Measurements from ENCODE around the gene KCNS1.

DNA sequence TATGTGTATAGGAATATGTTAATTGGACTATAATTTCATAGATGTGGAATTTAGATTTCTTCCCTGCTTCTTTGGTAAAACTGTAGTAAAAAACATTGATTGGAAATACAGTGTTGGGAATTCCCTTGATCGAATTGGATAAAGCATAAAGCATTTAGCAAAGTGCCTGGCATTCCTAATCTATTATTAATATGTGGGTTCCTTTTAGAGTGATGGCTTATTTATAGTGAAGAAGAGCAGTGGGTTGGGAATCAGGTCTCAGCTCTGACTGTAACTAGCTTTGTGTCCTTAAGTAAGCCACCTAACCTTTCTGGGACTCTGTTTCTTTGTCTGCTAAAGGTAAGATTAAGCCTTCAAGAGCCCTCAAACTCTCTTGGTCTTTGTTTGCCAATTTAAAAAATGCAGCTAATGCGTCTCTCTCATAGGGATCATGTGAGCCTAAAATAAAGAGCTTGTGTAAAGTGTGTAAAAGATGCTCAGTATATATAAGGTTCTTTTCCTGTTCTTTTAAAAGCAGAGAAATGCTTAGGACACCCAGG, 53.3 kb downstream of the KCNS1 start:
- TF ChIP-seq POLR2AphosphoS5 (IDR thresholded peaks at IDR 0.05; ENCODE audit: low read depth) (no peak), JUNB (IDR thresholded peaks at IDR 0.05; ENCODE audit: unreplicated experiment) (no peak), EZH2phosphoT487 (IDR thresholded peaks at IDR 0.05; ENCODE audit: unreplicated experiment) (no peak), EZH2 (IDR thresholded peaks at IDR 0.05; ENCODE audit: low read depth, unreplicated experiment) (no peak), CREB1 (CRISPR knock-in tag; IDR thresholded peaks at IDR 0.05; ENCODE audit: low read depth) (no peak), ZNF331 (CRISPR knock-in tag; IDR thresholded peaks at IDR 0.05; ENCODE audit: low read depth) (no peak), NANOG (IDR thresholded peaks at IDR 0.05; ENCODE audit: borderline replicate concordance) (no peak), STAT1 (IDR thresholded peaks at IDR 0.05; ENCODE audit: unreplicated experiment) (no peak), ZNF114 (CRISPR knock-in tag; IDR thresholded peaks at IDR 0.05) (no peak)
- TF ChIP-seq, protein P1, sequence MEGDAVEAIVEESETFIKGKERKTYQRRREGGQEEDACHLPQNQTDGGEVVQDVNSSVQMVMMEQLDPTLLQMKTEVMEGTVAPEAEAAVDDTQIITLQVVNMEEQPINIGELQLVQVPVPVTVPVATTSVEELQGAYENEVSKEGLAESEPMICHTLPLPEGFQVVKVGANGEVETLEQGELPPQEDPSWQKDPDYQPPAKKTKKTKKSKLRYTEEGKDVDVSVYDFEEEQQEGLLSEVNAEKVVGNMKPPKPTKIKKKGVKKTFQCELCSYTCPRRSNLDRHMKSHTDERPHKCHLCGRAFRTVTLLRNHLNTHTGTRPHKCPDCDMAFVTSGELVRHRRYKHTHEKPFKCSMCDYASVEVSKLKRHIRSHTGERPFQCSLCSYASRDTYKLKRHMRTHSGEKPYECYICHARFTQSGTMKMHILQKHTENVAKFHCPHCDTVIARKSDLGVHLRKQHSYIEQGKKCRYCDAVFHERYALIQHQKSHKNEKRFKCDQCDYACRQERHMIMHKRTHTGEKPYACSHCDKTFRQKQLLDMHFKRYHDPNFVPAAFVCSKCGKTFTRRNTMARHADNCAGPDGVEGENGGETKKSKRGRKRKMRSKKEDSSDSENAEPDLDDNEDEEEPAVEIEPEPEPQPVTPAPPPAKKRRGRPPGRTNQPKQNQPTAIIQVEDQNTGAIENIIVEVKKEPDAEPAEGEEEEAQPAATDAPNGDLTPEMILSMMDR (conservative IDR thresholded peaks at IDR 0.05; ENCODE audit: low read depth in 2 of 2): no peak
- TF ChIP-seq, protein P2, sequence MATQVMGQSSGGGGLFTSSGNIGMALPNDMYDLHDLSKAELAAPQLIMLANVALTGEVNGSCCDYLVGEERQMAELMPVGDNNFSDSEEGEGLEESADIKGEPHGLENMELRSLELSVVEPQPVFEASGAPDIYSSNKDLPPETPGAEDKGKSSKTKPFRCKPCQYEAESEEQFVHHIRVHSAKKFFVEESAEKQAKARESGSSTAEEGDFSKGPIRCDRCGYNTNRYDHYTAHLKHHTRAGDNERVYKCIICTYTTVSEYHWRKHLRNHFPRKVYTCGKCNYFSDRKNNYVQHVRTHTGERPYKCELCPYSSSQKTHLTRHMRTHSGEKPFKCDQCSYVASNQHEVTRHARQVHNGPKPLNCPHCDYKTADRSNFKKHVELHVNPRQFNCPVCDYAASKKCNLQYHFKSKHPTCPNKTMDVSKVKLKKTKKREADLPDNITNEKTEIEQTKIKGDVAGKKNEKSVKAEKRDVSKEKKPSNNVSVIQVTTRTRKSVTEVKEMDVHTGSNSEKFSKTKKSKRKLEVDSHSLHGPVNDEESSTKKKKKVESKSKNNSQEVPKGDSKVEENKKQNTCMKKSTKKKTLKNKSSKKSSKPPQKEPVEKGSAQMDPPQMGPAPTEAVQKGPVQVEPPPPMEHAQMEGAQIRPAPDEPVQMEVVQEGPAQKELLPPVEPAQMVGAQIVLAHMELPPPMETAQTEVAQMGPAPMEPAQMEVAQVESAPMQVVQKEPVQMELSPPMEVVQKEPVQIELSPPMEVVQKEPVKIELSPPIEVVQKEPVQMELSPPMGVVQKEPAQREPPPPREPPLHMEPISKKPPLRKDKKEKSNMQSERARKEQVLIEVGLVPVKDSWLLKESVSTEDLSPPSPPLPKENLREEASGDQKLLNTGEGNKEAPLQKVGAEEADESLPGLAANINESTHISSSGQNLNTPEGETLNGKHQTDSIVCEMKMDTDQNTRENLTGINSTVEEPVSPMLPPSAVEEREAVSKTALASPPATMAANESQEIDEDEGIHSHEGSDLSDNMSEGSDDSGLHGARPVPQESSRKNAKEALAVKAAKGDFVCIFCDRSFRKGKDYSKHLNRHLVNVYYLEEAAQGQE (IDR thresholded peaks at IDR 0.05; ENCODE audit: unreplicated experiment): no peak
- TF ChIP-seq, protein P3, sequence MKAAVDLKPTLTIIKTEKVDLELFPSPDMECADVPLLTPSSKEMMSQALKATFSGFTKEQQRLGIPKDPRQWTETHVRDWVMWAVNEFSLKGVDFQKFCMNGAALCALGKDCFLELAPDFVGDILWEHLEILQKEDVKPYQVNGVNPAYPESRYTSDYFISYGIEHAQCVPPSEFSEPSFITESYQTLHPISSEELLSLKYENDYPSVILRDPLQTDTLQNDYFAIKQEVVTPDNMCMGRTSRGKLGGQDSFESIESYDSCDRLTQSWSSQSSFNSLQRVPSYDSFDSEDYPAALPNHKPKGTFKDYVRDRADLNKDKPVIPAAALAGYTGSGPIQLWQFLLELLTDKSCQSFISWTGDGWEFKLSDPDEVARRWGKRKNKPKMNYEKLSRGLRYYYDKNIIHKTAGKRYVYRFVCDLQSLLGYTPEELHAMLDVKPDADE (IDR thresholded peaks at IDR 0.05): no peak
- TF ChIP-seq, protein P4, sequence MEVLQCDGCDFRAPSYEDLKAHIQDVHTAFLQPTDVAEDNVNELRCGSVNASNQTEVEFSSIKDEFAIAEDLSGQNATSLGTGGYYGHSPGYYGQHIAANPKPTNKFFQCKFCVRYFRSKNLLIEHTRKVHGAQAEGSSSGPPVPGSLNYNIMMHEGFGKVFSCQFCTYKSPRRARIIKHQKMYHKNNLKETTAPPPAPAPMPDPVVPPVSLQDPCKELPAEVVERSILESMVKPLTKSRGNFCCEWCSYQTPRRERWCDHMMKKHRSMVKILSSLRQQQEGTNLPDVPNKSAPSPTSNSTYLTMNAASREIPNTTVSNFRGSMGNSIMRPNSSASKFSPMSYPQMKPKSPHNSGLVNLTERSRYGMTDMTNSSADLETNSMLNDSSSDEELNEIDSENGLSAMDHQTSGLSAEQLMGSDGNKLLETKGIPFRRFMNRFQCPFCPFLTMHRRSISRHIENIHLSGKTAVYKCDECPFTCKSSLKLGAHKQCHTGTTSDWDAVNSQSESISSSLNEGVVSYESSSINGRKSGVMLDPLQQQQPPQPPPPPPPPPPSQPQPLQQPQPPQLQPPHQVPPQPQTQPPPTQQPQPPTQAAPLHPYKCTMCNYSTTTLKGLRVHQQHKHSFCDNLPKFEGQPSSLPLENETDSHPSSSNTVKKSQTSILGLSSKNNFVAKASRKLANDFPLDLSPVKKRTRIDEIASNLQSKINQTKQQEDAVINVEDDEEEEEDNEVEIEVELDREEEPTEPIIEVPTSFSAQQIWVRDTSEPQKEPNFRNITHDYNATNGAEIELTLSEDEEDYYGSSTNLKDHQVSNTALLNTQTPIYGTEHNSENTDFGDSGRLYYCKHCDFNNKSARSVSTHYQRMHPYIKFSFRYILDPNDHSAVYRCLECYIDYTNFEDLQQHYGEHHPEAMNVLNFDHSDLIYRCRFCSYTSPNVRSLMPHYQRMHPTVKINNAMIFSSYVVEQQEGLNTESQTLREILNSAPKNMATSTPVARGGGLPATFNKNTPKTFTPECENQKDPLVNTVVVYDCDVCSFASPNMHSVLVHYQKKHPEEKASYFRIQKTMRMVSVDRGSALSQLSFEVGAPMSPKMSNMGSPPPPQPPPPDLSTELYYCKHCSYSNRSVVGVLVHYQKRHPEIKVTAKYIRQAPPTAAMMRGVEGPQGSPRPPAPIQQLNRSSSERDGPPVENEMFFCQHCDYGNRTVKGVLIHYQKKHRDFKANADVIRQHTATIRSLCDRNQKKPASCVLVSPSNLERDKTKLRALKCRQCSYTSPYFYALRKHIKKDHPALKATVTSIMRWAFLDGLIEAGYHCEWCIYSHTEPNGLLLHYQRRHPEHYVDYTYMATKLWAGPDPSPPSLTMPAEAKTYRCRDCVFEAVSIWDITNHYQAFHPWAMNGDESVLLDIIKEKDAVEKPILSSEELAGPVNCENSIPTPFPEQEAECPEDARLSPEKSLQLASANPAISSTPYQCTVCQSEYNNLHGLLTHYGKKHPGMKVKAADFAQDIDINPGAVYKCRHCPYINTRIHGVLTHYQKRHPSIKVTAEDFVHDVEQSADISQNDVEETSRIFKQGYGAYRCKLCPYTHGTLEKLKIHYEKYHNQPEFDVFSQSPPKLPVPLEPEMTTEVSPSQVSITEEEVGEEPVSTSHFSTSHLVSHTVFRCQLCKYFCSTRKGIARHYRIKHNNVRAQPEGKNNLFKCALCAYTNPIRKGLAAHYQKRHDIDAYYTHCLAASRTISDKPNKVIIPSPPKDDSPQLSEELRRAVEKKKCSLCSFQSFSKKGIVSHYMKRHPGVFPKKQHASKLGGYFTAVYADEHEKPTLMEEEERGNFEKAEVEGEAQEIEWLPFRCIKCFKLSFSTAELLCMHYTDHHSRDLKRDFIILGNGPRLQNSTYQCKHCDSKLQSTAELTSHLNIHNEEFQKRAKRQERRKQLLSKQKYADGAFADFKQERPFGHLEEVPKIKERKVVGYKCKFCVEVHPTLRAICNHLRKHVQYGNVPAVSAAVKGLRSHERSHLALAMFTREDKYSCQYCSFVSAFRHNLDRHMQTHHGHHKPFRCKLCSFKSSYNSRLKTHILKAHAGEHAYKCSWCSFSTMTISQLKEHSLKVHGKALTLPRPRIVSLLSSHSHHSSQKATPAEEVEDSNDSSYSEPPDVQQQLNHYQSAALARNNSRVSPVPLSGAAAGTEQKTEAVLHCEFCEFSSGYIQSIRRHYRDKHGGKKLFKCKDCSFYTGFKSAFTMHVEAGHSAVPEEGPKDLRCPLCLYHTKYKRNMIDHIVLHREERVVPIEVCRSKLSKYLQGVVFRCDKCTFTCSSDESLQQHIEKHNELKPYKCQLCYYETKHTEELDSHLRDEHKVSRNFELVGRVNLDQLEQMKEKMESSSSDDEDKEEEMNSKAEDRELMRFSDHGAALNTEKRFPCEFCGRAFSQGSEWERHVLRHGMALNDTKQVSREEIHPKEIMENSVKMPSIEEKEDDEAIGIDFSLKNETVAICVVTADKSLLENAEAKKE (CRISPR knock-in tag; IDR thresholded peaks at IDR 0.05): no peak

All from GM23338 (cell line).